ACC112 (cell line): ENCODE results near the gene ZNF74.
"Not testable (repeated sequence)": the region's sequence is repeated elsewhere in the genome, so short reads cannot be mapped to it uniquely, and the experiment has no call there.

Experiments used
- H2AFZ ChIP-seq: fragments of 200-600 bp; sonication (generic); one replicate; pipeline ENCODE4 v1.6.0; 2017; ENCODE audit warnings: antibody characterized with exemption, low read length; ENCODE audit not compliant: unreplicated experiment
- H3K27ac ChIP-seq: fragments of 200-600 bp; sonication (generic); 2 replicates; pipeline ENCODE4 v1.5.1; 2014; ENCODE audit warnings: low read depth, mild to moderate bottlenecking, antibody characterized with exemption, low read length, moderate library complexity
- H3K27me3 ChIP-seq: fragments of 200-600 bp; sonication (generic); 2 replicates; pipeline ENCODE4 v1.6.1; 2014; ENCODE audit warnings: mild to moderate bottlenecking, antibody characterized with exemption, low read length, moderate library complexity, mixed read lengths; ENCODE audit not compliant: insufficient read depth
- H3K36me3 ChIP-seq: fragments of 200-600 bp; sonication (generic); 2 replicates; pipeline ENCODE4 v1.6.1; 2016; ENCODE audit warnings: mild to moderate bottlenecking, antibody characterized with exemption, low read length, moderate library complexity, mixed read lengths; ENCODE audit not compliant: insufficient read depth
- H3K4me1 ChIP-seq: fragments of 200-600 bp; sonication (generic); one replicate; pipeline ENCODE4 v1.6.1; 2016; ENCODE audit warnings: low read length, mixed read lengths; ENCODE audit not compliant: insufficient read depth, unreplicated experiment, control insufficient read depth
- H3K4me3 ChIP-seq: fragments of 200-600 bp; sonication (generic); 2 replicates; pipeline ENCODE4 v1.5.1; 2014; ENCODE audit warnings: mild to moderate bottlenecking, low read depth, low read length
- H3K79me2 ChIP-seq: fragments of 200-600 bp; sonication (generic); one replicate; pipeline ENCODE4 v1.6.0; 2016; ENCODE audit warnings: low read length; ENCODE audit not compliant: control insufficient read depth, unreplicated experiment, insufficient read depth

Gene ZNF74

DNA sequence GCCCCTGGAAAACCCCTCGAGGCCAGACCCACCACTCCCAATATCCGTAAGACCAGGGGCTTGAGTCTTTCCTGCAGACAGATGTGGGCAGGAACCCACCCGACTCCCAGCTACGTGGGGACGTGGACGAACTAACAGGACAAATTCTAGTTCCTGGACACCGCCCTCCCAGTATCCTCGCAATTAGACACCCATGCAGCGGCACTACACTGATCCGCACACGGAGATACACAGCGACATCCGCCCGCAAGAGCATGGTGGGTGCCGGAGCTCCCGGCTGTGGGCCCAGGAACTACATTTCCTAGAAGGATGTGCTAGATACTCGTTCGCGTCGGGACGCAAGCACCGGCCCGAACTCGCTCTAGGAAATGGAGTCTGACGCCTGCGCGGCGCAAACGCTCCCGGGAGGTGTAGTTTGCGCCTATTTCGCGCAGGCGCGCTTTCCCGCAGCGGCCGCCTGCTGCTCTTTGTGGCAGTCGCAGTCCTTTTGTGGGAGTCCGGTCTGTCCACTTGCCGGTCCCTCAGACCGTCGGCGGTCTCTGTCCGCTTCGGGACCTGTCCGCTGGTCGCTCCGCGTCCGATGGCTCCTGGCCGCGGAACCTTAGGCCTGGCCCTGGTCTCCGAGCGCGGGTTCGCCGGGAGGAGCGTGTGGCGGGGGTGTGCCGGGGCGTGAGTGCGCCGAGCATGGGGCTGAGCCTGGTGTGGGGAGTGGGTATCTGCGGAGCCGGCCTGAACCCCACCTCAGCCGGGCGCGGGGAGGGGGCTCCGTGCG lies at the start of gene ZNF74:
TSS of gene ZNF74 (plus strand) at position 447 of the 772 bp plus-strand sequence. CDS start 478 bp downstream, outside the sequence.
- no peaks in the 10 kb centered on the region for H3K79me2 ChIP-seq
- H3K36me3 ChIP-seq = no peaks in the 10 kb centered on the region
- H3K27me3 ChIP-seq = no peaks in the 10 kb centered on the region
- H3K4me1 ChIP-seq = peaks cover 7% of the 10 kb centered on the region
- H3K4me3 ChIP-seq = peak within 1 kb of the TSS; percentile 92
- H2AFZ ChIP-seq = peak within 1 kb of the TSS; percentile 58
- no peak within 1 kb of the TSS for H3K27ac ChIP-seq

DNA sequence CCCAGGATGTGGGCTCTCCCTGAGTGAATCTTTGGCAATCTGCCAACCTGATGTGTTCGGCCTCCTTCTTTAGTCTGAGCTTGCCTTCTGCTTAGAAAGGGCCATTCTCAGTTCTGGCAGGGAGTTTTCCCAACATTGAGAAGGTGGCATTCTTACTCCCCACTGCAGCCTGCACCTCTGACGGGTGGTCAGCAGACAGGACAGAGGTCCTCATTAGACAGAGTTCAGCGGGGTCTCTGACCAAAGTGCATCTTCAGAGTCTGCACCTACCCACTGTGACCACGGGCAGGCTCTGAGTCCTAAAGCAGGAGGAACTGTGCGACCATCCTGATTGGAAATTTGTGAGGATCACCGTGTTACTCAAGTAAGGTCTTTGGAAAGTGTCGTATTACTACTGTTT lies 47.4 kb upstream of the ZNF74 start:
- not testable (repeated sequence) for H3K36me3 ChIP-seq, H2AFZ ChIP-seq, H3K4me1 ChIP-seq

DNA sequence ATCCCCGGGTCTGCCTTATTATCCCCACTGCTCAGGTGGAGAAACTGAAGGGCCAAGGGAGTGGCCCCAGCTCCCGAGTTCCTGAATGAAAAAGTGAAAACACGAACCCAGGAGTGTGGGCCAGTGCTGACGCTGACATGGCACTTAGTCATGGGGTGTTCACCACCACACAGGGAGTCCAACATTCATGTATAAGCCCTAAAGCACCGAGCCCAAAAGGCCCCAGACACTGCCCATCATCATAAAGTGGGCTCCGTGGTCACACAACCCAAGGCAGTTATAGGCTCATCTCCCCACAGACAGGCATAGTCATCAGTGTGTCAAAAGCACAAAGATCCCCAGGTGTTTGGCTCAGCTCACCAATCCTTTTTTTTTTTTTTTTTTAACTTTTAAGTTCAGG lies 41.4 kb upstream of the ZNF74 start:
- not testable (repeated sequence) for H3K4me1 ChIP-seq, H3K27ac ChIP-seq, H3K36me3 ChIP-seq, H2AFZ ChIP-seq, H3K27me3 ChIP-seq, H3K79me2 ChIP-seq, H3K4me3 ChIP-seq

More for the DNA sequence above, 47.4 kb upstream of the ZNF74 start:
- H3K27me3 ChIP-seq, H3K4me3 ChIP-seq, H3K27ac ChIP-seq, H3K79me2 ChIP-seq: not testable (repeated sequence)

- Histone ChIP-seq H3K27ac (no peak overlapping the region), H3K4me3 (no peak overlapping the region), H2AFZ (no peak overlapping the region), H3K27me3 (no peaks in the 10 kb centered on the region), H3K4me1 (no peaks in the 10 kb centered on the region), H3K36me3 (no peaks in the 10 kb centered on the region), H3K79me2 (no peaks in the 10 kb centered on the region)
These were observed 39.5 kb upstream of the ZNF74 start for GRCh38 chr22:20354238-20354975.

DNA sequence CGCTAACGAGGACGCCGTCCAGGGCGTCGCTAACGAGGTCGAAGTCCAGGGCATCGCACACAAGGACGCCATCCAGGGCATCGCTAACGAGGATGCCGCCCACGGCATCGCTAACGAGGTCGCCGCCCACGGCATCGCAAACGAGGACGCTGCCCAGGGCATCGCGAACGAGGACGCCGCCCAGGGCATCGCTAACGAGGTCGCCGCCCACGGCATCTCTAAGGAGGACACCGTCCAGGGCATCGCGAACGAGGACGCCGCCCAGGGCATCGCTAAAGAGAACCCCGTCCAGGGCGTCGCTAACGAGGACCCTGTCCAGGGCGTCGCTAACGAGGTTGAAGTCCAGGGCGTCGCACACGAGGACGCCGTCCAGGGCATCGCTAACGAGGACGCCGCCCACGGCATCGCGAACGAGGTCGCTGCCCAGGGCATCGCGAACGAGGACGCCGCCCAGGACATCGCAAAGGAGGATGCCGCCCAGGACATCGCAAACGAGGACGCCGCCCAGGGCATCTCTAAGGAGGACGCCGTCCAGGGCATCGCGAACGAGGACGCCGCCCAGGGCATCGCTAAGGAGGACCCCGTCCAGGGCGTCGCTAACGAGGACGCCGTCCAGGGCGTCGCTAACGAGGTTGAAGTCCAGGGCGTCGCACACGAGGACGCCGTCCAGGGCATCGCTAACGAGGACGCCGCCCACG lies 37.9 kb upstream of the ZNF74 start:
- H3K27ac ChIP-seq, H3K4me1 ChIP-seq, H3K27me3 ChIP-seq, H3K79me2 ChIP-seq, H2AFZ ChIP-seq, H3K36me3 ChIP-seq, H3K4me3 ChIP-seq: not testable (repeated sequence)

- H3K36me3 ChIP-seq, H2AFZ ChIP-seq, H3K4me1 ChIP-seq: not testable (repeated sequence)
These were observed 37.0 kb upstream of the ZNF74 start for GRCh38 chr22:20356906-20357305.

GRCh38 chr22:20357967-20358366 lies 36.0 kb upstream of the ZNF74 start:
- H3K4me3 ChIP-seq, H3K79me2 ChIP-seq, H3K27ac ChIP-seq, H2AFZ ChIP-seq, H3K27me3 ChIP-seq, H3K4me1 ChIP-seq, H3K36me3 ChIP-seq: not testable (repeated sequence)

More at GRCh38 chr22:20356906-20357305, 37.0 kb upstream of the ZNF74 start:
- H3K27me3 ChIP-seq, H3K4me3 ChIP-seq, H3K79me2 ChIP-seq, H3K27ac ChIP-seq: not testable (repeated sequence)

DNA sequence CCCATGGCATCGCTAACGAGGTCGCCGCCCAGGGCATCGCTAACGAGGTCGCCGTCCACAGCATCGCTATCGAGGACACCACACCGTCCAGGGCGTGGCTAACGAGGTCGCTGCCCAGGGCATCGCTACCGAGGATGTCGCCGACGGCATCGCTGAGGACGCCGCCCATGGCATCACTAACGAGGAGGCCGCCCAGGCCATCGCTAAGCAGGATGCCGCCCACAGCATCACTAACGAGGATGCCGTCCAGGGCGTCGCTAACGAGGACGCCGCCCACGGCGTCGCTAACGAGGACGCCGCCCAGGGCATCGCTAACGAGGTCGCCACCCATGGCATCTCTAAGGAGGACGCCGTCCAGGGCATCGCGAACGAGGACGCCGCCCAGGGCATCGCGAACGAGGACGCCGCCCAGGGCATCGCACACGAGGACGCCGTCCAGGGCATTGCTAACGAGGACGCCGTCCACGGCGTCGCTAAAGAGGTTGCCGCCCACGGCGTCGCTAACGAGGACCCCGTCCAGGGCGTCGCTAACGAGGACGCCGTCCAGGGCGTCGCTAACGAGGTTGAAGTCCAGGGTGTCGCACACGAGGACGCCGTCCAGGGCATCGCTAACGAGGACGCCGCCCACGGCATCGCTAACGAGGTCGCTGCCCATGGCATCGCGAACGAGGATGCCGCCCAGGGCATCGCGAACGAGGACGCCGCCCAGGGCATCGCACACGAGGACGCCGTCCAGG lies 35.3 kb upstream of the ZNF74 start:
- H3K27me3 ChIP-seq, H3K79me2 ChIP-seq, H3K4me3 ChIP-seq, H3K27ac ChIP-seq, H2AFZ ChIP-seq, H3K36me3 ChIP-seq, H3K4me1 ChIP-seq: not testable (repeated sequence)

DNA sequence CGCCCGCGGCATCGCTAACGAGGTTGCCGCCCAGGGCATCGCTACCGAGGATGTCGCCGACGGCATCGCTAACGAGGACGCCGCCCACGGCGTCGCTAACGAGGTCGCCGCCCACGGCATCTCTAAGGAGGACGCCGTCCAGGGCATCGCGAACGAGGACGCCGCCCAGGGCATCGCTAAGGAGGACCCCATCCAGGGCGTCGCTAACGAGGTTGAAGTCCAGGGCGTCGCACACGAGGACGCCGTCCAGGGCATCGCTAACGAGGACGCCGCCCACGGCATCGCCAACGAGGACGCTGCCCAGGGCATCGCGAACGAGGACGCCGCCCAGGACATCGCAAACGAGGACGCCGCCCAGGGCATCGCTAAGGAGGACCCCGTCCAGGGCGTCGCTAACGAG lies 33.7 kb upstream of the ZNF74 start:
- H3K79me2 ChIP-seq, H3K27me3 ChIP-seq, H3K4me3 ChIP-seq, H2AFZ ChIP-seq, H3K36me3 ChIP-seq, H3K27ac ChIP-seq, H3K4me1 ChIP-seq: not testable (repeated sequence)

DNA sequence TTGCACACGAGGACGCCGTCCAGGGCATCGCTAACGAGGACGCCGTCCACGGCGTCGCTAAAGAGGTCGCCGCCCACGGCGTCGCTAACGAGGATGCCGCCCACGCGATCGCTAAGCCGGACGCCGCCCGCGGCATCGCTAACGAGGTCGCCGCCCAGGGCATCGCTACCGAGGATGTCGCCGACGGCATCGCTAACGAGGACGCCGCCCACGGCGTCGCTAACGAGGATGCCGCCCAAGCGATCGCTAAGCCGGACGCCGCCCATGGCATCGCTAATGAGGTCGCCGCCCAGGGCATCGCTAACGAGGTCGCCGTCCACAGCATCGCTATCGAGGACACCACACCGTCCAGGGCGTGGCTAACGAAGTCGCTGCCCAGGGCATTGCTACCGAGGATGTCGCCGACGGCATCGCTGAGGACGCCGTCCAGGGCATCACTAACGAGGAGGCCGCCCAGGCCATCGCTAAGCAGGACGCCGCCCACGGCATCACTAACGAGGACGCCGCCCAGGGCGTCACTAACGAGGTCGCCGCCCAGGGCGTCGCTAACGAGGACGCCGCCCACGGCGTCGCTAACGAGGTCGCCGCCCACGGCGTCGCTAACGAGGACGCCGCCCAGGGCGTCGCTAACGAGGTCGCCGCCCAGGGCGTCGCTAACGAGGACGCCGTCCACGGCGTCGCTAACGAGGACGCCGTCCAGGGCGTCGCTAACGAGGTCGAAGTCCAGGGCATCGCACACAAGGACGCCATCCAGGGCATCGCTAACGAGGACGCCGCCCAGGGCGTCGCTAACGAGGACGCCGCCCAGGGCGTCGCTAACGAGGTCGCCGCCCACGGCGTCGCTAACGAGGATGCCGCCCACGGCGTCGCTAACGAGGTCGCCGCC lies 32.8 kb upstream of the ZNF74 start:
- H3K27me3 ChIP-seq, H3K4me3 ChIP-seq, H3K36me3 ChIP-seq, H3K27ac ChIP-seq, H2AFZ ChIP-seq, H3K4me1 ChIP-seq, H3K79me2 ChIP-seq: not testable (repeated sequence)
